Endothelial cell of umbilical vein (primary cell): Measurements from ENCODE around the gene ADGRD1. TPM values are rescaled to one million over a fixed set of nuclear protein-coding genes. Genes with fewer than 3 reads are reported as not detected.

Experiments used
- BruUV-seq: library from RNA; stranded (reverse); fragments of 400-500 nt; replicated peaks from 2 replicates; lab custom pipeline; 2021; lab: Mats Ljungman, UMichigan
- CTCF ChIA-PET: fragments of 300-600, 350-600 bp; sonication (Branson Sonifier 250); formaldehyde crosslinking; loops from one replicate; lab custom pipeline; 2021; ENCODE audit warnings: antibody characterized with exemption, inconsistent platforms; lab: Charles Lee
- POLR2A ChIA-PET: fragments of 300-600, 350-600 bp; sonication (Branson Sonifier 250); formaldehyde crosslinking; loops from one replicate; lab custom pipeline; 2021; ENCODE audit warnings: antibody characterized with exemption, inconsistent platforms; lab: Charles Lee
- DNase-seq: peaks from one replicate; pipeline ENCODE4 v3.0.0-alpha.2; 2011; ENCODE audit warnings: low read depth, low spot score
- FAIRE-seq: peaks from 2 replicates; lab custom pipeline; 2011; peaks lifted over from hg19 to GRCh38; lab: Jason Lieb, UNC
- H2AFZ ChIP-seq: 2 replicates; pipeline ENCODE4 v1.6.0; 2012; ENCODE audit warnings: low read depth, low read length, control low read depth, inconsistent platforms
- H3K27ac ChIP-seq: 2 replicates; pipeline ENCODE4 v1.5.1; 2011; ENCODE audit warnings: low read depth, mild to moderate bottlenecking, control low read depth, low read length, moderate library complexity; ENCODE audit not compliant: insufficient read depth
- H3K27me3 ChIP-seq, 2 experiments: 2 replicates each; pipeline versions ENCODE4 v1.6.0 to v1.6.1; 2011; ENCODE audit warnings: low read length in 2 of 2, mixed read lengths in 1 of 2; ENCODE audit not compliant: control insufficient read depth in 2 of 2, insufficient read depth in 2 of 2
- H3K36me3 ChIP-seq, 2 experiments: 2 replicates in 1 of 2; 3 replicates in 1 of 2; pipeline ENCODE4 v1.5.1; 2011; ENCODE audit warnings: low read length in 2 of 2, mild to moderate bottlenecking in 1 of 2, moderate library complexity in 1 of 2; ENCODE audit not compliant: control insufficient read depth in 2 of 2, insufficient read depth in 2 of 2; ENCODE audit errors: extremely low read depth in 1 of 2
- H3K4me1 ChIP-seq: 3 replicates; pipeline ENCODE4 v1.5.1; 2011; ENCODE audit warnings: mild to moderate bottlenecking, low read length; ENCODE audit not compliant: control insufficient read depth, insufficient read depth; ENCODE audit errors: extremely low read depth
- H3K4me2 ChIP-seq: 2 replicates; pipeline ENCODE4 v1.6.1; 2011; ENCODE audit warnings: low read length, control low read depth, mixed read lengths; ENCODE audit not compliant: insufficient read depth
- H3K4me3 ChIP-seq, 3 experiments: fragments of 200-600 bp in 1 of 3; sonication (generic), shearing (Covaris generic) in 1 of 3; replicated peaks in 1 of 3; 2 replicates each; pipeline ENCODE4 v1.5.1; 2011 to 2016; ENCODE audit warnings: control low read depth in 3 of 3, low read length in 3 of 3, mild to moderate bottlenecking in 2 of 3, inconsistent platforms in 1 of 3, low read depth in 1 of 3, moderate library complexity in 1 of 3; ENCODE audit not compliant: insufficient read depth in 1 of 3
- H3K79me2 ChIP-seq: 2 replicates; pipeline ENCODE4 v1.6.0; 2012; ENCODE audit warnings: low read length, inconsistent platforms; ENCODE audit not compliant: control insufficient read depth, insufficient read depth
- H3K9ac ChIP-seq: replicated peaks from 2 replicates; pipeline ENCODE3; 2011; ENCODE audit warnings: low read length, control low read depth; ENCODE audit not compliant: insufficient read depth; ENCODE audit errors: extremely low read depth
- H3K9me1 ChIP-seq: replicated peaks from 3 replicates; pipeline ENCODE4 v1.6.0; 2011; ENCODE audit warnings: mild to moderate bottlenecking, low read length; ENCODE audit not compliant: control insufficient read depth, insufficient read depth; ENCODE audit errors: extremely low read depth
- H3K9me3 ChIP-seq: replicated peaks from 2 replicates; pipeline ENCODE4 v1.5.1; 2012; ENCODE audit warnings: low read length, inconsistent platforms; ENCODE audit not compliant: control insufficient read depth, insufficient read depth
- H4K20me1 ChIP-seq: replicated peaks from 2 replicates; pipeline ENCODE3; 2011; ENCODE audit warnings: mild to moderate bottlenecking, low read length; ENCODE audit not compliant: control insufficient read depth, insufficient read depth; ENCODE audit errors: extremely low read depth
- CTCF ChIP-seq, 2 donors: IDR thresholded peaks; 1 replicate in 1 of 2; 2 replicates in 1 of 2; pipeline ENCODE4 v1.5.1; 2011; ENCODE audit warnings: low read length in 2 of 2, mild to moderate bottlenecking in 2 of 2, moderate library complexity in 2 of 2, control low read depth in 1 of 2, inconsistent platforms in 1 of 2, low read depth in 1 of 2; ENCODE audit not compliant: insufficient read depth in 1 of 2; ENCODE audit errors: extremely low read depth in 1 of 2
- EZH2 ChIP-seq: IDR thresholded peaks from 2 replicates; pipeline ENCODE4 v1.6.1; 2012; ENCODE audit warnings: borderline replicate concordance, low read depth, mild to moderate bottlenecking, moderate library complexity, low read length, inconsistent platforms; ENCODE audit not compliant: severe bottlenecking
- FOS ChIP-seq: IDR thresholded peaks from 2 replicates; pipeline ENCODE4 v1.6.1; 2011; ENCODE audit warnings: mild to moderate bottlenecking, low read length, moderate library complexity, borderline replicate concordance; ENCODE audit not compliant: insufficient read depth
- GATA2 ChIP-seq: IDR thresholded peaks from 2 replicates; pipeline ENCODE4 v1.7.0; 2011; ENCODE audit warnings: low read depth, mild to moderate bottlenecking, moderate library complexity, mixed read lengths, low read length; ENCODE audit not compliant: insufficient read length, insufficient read depth
- JUN ChIP-seq: IDR thresholded peaks from 2 replicates; pipeline ENCODE4 v1.6.1; 2011; ENCODE audit warnings: borderline replicate concordance, low read depth; ENCODE audit not compliant: insufficient read length, insufficient read depth
- MYC ChIP-seq: IDR thresholded peaks from one replicate; pipeline ENCODE4 v1.6.1; 2011; ENCODE audit warnings: mild to moderate bottlenecking, low read depth, low read length
- POLR2A ChIP-seq: IDR thresholded peaks from 2 replicates; pipeline ENCODE4 v1.6.1; 2012; ENCODE audit warnings: low read depth, mild to moderate bottlenecking, control low read depth, low read length
- POLR2AphosphoS5 ChIP-seq: IDR thresholded peaks from 2 replicates; pipeline ENCODE4 v1.6.1; 2012; ENCODE audit warnings: low read depth, mild to moderate bottlenecking, control low read depth, low read length, moderate library complexity; ENCODE audit not compliant: insufficient read depth
- dilution Hi-C: fragments of 300-500 bp; cut with MboI; formaldehyde crosslinking; loops from one replicate; pipeline ENCODE4 v1.15.0; 2019; ENCODE audit warnings: low sequenced_read_pairs; ENCODE audit not compliant: extremely low pct_ligation_motif_present
- intact Hi-C: fragments of 100-400 bp; cut with micrococcal nuclease; formaldehyde crosslinking; loops from one replicate; pipeline ENCODE4 v1.10.0; 2022
- polyA plus RNA-seq, 4 experiments: library from polyadenylated mRNA; depleted of rRNA in 3 of 4; stranded (reverse) in 3 of 4; unstranded in 1 of 4; fragments of >200 nt; gene quantifications; 2 replicates each; pipeline versions ENCODE4 v1.2.1 to v1.2.3, GENCODE V29; 2011 to 2012; ENCODE audit warnings: missing spikeins in 1 of 4
- total RNA-seq: library from RNA; stranded (reverse); gene quantifications from 2 replicates; pipeline ENCODE4 v1.2.3, GENCODE V29; 2021
- TF ChIP-seq, protein P1 (sequence below): IDR thresholded peaks from 2 replicates; pipeline ENCODE4 v1.6.1; 2011; ENCODE audit not compliant: insufficient read depth, insufficient read length

Gene ADGRD1
- total and polyA plus RNA-seq, 2 donors (not counting 3 experiments of a cell fraction or from before 2014, with no cell fraction given), result 0.07 TPM; not detected in 1

GRCh38 chr12:131007740-131008117 lies 54.0 kb downstream of the ADGRD1 start:
- no peak overlapping the region for H3K4me3 ChIP-seq
- H3K79me2 ChIP-seq, result no peaks in the 10 kb centered on the region
- no peak for DNase-seq
- no peak overlapping the region for H3K4me2 ChIP-seq
- H3K9ac ChIP-seq, result no peak overlapping the region
- no peak overlapping the region for H2AFZ ChIP-seq
- intact Hi-C loops (no loop called here), dilution Hi-C loops (no loop called here)
- H3K4me1 ChIP-seq, result no peaks in the 10 kb centered on the region
- no peaks in the 10 kb centered on the region for H3K27me3 ChIP-seq
- H3K9me1 ChIP-seq, result no peaks in the 10 kb centered on the region
- H3K27ac ChIP-seq, result no peak overlapping the region
- H4K20me1 ChIP-seq, result no peaks in the 10 kb centered on the region
- no TSS peak for BruUV-seq
- no peaks in the 10 kb centered on the region for H3K9me3 ChIP-seq
- TF ChIP-seq, protein P1, sequence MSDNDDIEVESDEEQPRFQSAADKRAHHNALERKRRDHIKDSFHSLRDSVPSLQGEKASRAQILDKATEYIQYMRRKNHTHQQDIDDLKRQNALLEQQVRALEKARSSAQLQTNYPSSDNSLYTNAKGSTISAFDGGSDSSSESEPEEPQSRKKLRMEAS, result no peak
- TF ChIP-seq POLR2A (no peak), MYC (no peak), CTCF (IDR thresholded peaks at IDR 0.05; ENCODE audit: extremely low read depth in 1 of 2, insufficient read depth in 1 of 2, low read depth in 1 of 2, low read length in 2 of 2) (no peak), FOS (no peak), GATA2 (no peak), JUN (no peak), POLR2AphosphoS5 (no peak), EZH2 (no peak)
- POLR2A ChIA-PET, result no interaction called here
- CTCF ChIA-PET, result no interaction called here
- FAIRE-seq, result no peak
- H3K36me3 ChIP-seq, result no peaks in the 10 kb centered on the region
